ENCODE data around the gene PEX11A.

- no peak for TF ChIP-seq POLR2A (IDR thresholded peaks at IDR 0.05)
- TF ChIP-seq, protein P1, sequence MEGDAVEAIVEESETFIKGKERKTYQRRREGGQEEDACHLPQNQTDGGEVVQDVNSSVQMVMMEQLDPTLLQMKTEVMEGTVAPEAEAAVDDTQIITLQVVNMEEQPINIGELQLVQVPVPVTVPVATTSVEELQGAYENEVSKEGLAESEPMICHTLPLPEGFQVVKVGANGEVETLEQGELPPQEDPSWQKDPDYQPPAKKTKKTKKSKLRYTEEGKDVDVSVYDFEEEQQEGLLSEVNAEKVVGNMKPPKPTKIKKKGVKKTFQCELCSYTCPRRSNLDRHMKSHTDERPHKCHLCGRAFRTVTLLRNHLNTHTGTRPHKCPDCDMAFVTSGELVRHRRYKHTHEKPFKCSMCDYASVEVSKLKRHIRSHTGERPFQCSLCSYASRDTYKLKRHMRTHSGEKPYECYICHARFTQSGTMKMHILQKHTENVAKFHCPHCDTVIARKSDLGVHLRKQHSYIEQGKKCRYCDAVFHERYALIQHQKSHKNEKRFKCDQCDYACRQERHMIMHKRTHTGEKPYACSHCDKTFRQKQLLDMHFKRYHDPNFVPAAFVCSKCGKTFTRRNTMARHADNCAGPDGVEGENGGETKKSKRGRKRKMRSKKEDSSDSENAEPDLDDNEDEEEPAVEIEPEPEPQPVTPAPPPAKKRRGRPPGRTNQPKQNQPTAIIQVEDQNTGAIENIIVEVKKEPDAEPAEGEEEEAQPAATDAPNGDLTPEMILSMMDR (IDR thresholded peaks at IDR 0.05) = no peak
Observed at GRCh38 chr15:89723031-89723430, 32.5 kb upstream of the PEX11A start.
